PFSK-1 (cell line): ENCODE results near the gene ABCF2.

ENCODE experiments used
- FOXP2 ChIP-seq: optimal IDR thresholded peaks from 2 replicates; pipeline ENCODE3; 2011; ENCODE audit warnings: borderline replicate concordance, control low read depth, inconsistent platforms; ENCODE audit not compliant: insufficient read depth; ENCODE audit errors: extremely low read length, extremely low read depth
- POLR2AphosphoS5 ChIP-seq: IDR thresholded peaks from 2 replicates; pipeline ENCODE4 v1.6.1; 2012; ENCODE audit warnings: low read depth, mild to moderate bottlenecking, control low read depth, low read length, moderate library complexity
- SIN3A ChIP-seq: IDR thresholded peaks from 2 replicates; pipeline ENCODE4 v1.6.1; 2012; ENCODE audit warnings: mild to moderate bottlenecking, low read length, moderate library complexity, borderline replicate concordance; ENCODE audit not compliant: insufficient read depth
- TAF1 ChIP-seq: IDR thresholded peaks from 2 replicates; pipeline ENCODE4 v1.6.1; 2012; ENCODE audit warnings: low read length, control low read depth, borderline replicate concordance; ENCODE audit not compliant: insufficient read depth
- TF ChIP-seq, protein P1 (sequence below), 2 experiments: IDR thresholded peaks; 2 replicates each; pipeline versions ENCODE4 v1.6.1 to v1.8.0; 2011 to 2012; ENCODE audit warnings: low read depth in 2 of 2, low read length in 2 of 2, control low read depth in 1 of 2, inconsistent platforms in 1 of 2, mild to moderate bottlenecking in 1 of 2, moderate library complexity in 1 of 2; ENCODE audit not compliant: insufficient read depth in 1 of 2

Gene ABCF2

GRCh38 chr7:151192002-151192539 lies 34.9 kb downstream of the ABCF2 start:
- TF ChIP-seq FOXP2, result no peak

DNA sequence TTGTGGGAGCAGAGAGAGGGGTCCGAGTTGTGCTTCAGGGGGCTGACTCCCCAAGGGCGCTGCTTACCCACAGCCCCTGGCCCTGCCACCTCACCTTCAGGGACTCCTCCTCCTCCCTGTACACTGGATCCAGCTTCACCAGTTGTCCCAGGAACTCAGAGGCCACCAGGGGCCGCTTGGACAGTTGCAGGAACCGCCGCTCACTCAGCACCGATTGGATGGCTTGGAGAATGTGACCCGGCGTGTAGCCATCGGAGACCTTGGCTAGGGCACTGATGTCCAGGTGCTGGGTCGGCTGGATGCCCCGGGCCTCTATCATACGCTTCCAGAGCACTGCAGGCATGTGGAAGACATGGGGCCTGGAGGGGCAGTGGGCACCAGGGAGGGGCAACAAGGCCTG lies 35.5 kb downstream of the ABCF2 start:
- TF ChIP-seq SIN3A (no peak), TAF1 (no peak), FOXP2 (no peak), POLR2AphosphoS5 (no peak)
- TF ChIP-seq, protein P1, sequence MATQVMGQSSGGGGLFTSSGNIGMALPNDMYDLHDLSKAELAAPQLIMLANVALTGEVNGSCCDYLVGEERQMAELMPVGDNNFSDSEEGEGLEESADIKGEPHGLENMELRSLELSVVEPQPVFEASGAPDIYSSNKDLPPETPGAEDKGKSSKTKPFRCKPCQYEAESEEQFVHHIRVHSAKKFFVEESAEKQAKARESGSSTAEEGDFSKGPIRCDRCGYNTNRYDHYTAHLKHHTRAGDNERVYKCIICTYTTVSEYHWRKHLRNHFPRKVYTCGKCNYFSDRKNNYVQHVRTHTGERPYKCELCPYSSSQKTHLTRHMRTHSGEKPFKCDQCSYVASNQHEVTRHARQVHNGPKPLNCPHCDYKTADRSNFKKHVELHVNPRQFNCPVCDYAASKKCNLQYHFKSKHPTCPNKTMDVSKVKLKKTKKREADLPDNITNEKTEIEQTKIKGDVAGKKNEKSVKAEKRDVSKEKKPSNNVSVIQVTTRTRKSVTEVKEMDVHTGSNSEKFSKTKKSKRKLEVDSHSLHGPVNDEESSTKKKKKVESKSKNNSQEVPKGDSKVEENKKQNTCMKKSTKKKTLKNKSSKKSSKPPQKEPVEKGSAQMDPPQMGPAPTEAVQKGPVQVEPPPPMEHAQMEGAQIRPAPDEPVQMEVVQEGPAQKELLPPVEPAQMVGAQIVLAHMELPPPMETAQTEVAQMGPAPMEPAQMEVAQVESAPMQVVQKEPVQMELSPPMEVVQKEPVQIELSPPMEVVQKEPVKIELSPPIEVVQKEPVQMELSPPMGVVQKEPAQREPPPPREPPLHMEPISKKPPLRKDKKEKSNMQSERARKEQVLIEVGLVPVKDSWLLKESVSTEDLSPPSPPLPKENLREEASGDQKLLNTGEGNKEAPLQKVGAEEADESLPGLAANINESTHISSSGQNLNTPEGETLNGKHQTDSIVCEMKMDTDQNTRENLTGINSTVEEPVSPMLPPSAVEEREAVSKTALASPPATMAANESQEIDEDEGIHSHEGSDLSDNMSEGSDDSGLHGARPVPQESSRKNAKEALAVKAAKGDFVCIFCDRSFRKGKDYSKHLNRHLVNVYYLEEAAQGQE (IDR thresholded peaks at IDR 0.05; ENCODE audit: insufficient read depth in 1 of 2, low read depth in 2 of 2, low read length in 2 of 2), result no peak

- TF ChIP-seq SIN3A (no peak), TAF1 (no peak), POLR2AphosphoS5 (no peak), FOXP2 (no peak)
- TF ChIP-seq, protein P1 (IDR thresholded peaks at IDR 0.05; ENCODE audit: insufficient read depth in 1 of 2, low read depth in 2 of 2, low read length in 2 of 2), result no peak
Observed at GRCh38 chr7:151189038-151189437, 38.0 kb downstream of the ABCF2 start.

- TF ChIP-seq, protein P1 (IDR thresholded peaks at IDR 0.05; ENCODE audit: insufficient read depth in 1 of 2, low read depth in 2 of 2, low read length in 2 of 2), result no peak
- TF ChIP-seq TAF1, result no peak
- no peak for TF ChIP-seq SIN3A
- TF ChIP-seq FOXP2, result no peak
- TF ChIP-seq POLR2AphosphoS5, result no peak
Observed at GRCh38 chr7:151188252-151188542, 38.8 kb downstream of the ABCF2 start.

- TF ChIP-seq, protein P1 (IDR thresholded peaks at IDR 0.05; ENCODE audit: insufficient read depth in 1 of 2, low read depth in 2 of 2, low read length in 2 of 2), result no peak
- TF ChIP-seq SIN3A, result no peak
- TF ChIP-seq TAF1, result no peak
- TF ChIP-seq POLR2AphosphoS5, result no peak
- no peak for TF ChIP-seq FOXP2
Observed at GRCh38 chr7:151187409-151188251, 39.4 kb downstream of the ABCF2 start.
